ENCODE results near the gene IFNK.

IFNK gene

GRCh38 chr9:27539479-27540441, 15.7 kb downstream of the IFNK start:
- no peak for DNase-seq

- no peak for DNase-seq
Measured at GRCh38 chr9:27540502-27540901, 16.4 kb downstream of the IFNK start.

GRCh38 chr9:27541740-27542139, 17.6 kb downstream of the IFNK start:
- DNase-seq = no peak

- DNase-seq = no peak
Measured at GRCh38 chr9:27542508-27542907, 18.4 kb downstream of the IFNK start.

- DNase-seq = no peak
Measured at GRCh38 chr9:27545471-27545870, 21.4 kb downstream of the IFNK start.

- no peak for DNase-seq
Measured at GRCh38 chr9:27548055-27548741, 24.1 kb downstream of the IFNK start.

GRCh38 chr9:27549196-27549755, 25.2 kb downstream of the IFNK start:
- no peak for DNase-seq

- DNase-seq = no peak
Measured at GRCh38 chr9:27554712-27555111, 30.6 kb downstream of the IFNK start.

GRCh38 chr9:27556470-27556869, 32.4 kb downstream of the IFNK start:
- DNase-seq = no peak

- no peak for DNase-seq
Measured at GRCh38 chr9:27558307-27558706, 34.2 kb downstream of the IFNK start.

GRCh38 chr9:27560457-27560856, 36.4 kb downstream of the IFNK start:
- no peak for DNase-seq

- DNase-seq = no peak
Measured at GRCh38 chr9:27561685-27562084, 37.6 kb downstream of the IFNK start.

- DNase-seq = no peak
Measured at GRCh38 chr9:27563738-27564430, 39.8 kb downstream of the IFNK start.

- no peak for DNase-seq
Measured at GRCh38 chr9:27564670-27565069, 40.6 kb downstream of the IFNK start.

- DNase-seq = no peak
Measured at GRCh38 chr9:27565696-27566095, 41.6 kb downstream of the IFNK start.

- no peak for DNase-seq
Measured at GRCh38 chr9:27566118-27566517, 42.0 kb downstream of the IFNK start.

- no peak for DNase-seq
Measured at GRCh38 chr9:27569406-27569805, 45.3 kb downstream of the IFNK start.

GRCh38 chr9:27571011-27571410, 46.9 kb downstream of the IFNK start:
- DNase-seq = no peak

GRCh38 chr9:27572061-27572460, 48.0 kb downstream of the IFNK start:
- DNase-seq = no peak

- peak; percentile 45 for DNase-seq
Measured at GRCh38 chr9:27572566-27572917, 48.5 kb downstream of the IFNK start.

GRCh38 chr9:27572918-27573633, 49.0 kb downstream of the IFNK start, which contains the start of gene C9orf72:
C9orf72 (minus strand) TSS chr9:27573481; CDS start chr9:27567120, 6,361 bp downstream.
- DNase-seq = peak; percentile 79

Measured in RPMI8226 (cell line).